HepG2 (cell line): Measurements from ENCODE around the gene IL6R. TPM values are rescaled to one million over a fixed set of nuclear protein-coding genes. Genes with fewer than 3 reads are reported as not detected.

Experiments used
- AHR ChIP-seq: IDR thresholded peaks from 2 replicates; pipeline ENCODE4 v1.6.1; 2018; ENCODE audit warnings: missing genetic modification reagents, missing compliant biosample characterization
- ARNT2 ChIP-seq: sonication (generic); formaldehyde crosslinking; IDR thresholded peaks from 2 replicates; pipeline ENCODE4 v1.8.0; 2022; ENCODE audit warnings: mild to moderate bottlenecking, low read depth, missing genetic modification reagents, moderate library complexity
- CEBPZ ChIP-seq: IDR thresholded peaks from 2 replicates; pipeline ENCODE4 v1.6.1; 2012; ENCODE audit warnings: low read length, improper control_type of control experiment
- CREB1 ChIP-seq, 2 experiments: fragments of 450-650 bp in 1 of 2; IDR thresholded peaks; 2 replicates each; pipeline ENCODE4 v1.6.1; 2016 to 2017; ENCODE audit warnings: control low read depth in 1 of 2, mild to moderate bottlenecking in 1 of 2, missing compliant biosample characterization in 1 of 2, missing genetic modification characterization in 1 of 2
- DPF2 ChIP-seq: sonication (generic); formaldehyde crosslinking; IDR thresholded peaks from 2 replicates; pipeline ENCODE4 v1.4.0; 2020; ENCODE audit warnings: mild to moderate bottlenecking, low read depth, missing genetic modification reagents, borderline replicate concordance
- HIVEP1 ChIP-seq: sonication (generic); formaldehyde crosslinking; IDR thresholded peaks from 2 replicates; pipeline ENCODE4 v1.4.0; 2020; ENCODE audit warnings: mild to moderate bottlenecking, missing genetic modification reagents
- PREB ChIP-seq: sonication (generic); formaldehyde crosslinking; IDR thresholded peaks from 2 replicates; pipeline ENCODE4 v1.4.0; 2020; ENCODE audit warnings: missing genetic modification reagents
- RARA ChIP-seq: IDR thresholded peaks from 2 replicates; pipeline ENCODE4 v1.6.1; 2016; ENCODE audit warnings: missing genetic modification reagents, missing compliant biosample characterization
- REPIN1 ChIP-seq: sonication (generic); formaldehyde crosslinking; IDR thresholded peaks from 2 replicates; pipeline ENCODE4 v1.8.0; 2022; ENCODE audit warnings: missing genetic modification reagents, low read depth, mild to moderate bottlenecking, borderline replicate concordance
- USF2 ChIP-seq, 2 experiments: sonication (generic) in 1 of 2; formaldehyde crosslinking in 1 of 2; IDR thresholded peaks; 2 replicates each; pipeline versions ENCODE4 v1.5.1 to v1.6.1; 2011 to 2020; ENCODE audit warnings: borderline replicate concordance in 1 of 2, low read depth in 1 of 2, low read length in 1 of 2, mild to moderate bottlenecking in 1 of 2, missing genetic modification reagents in 1 of 2, moderate library complexity in 1 of 2
- XBP1 ChIP-seq: sonication (generic); formaldehyde crosslinking; IDR thresholded peaks from 2 replicates; pipeline ENCODE4 v1.5.0; 2020; ENCODE audit warnings: missing genetic modification reagents
- ZBTB4 ChIP-seq: sonication (generic); formaldehyde crosslinking; IDR thresholded peaks from 2 replicates; pipeline ENCODE4 v1.4.0; 2020; ENCODE audit warnings: missing genetic modification reagents, mild to moderate bottlenecking, borderline replicate concordance
- ZNF17 ChIP-seq: sonication (generic); formaldehyde crosslinking; IDR thresholded peaks from 2 replicates; pipeline ENCODE4 v1.5.0; 2020; ENCODE audit warnings: mild to moderate bottlenecking, missing genetic modification reagents
- ZNF333 ChIP-seq: sonication (generic); formaldehyde crosslinking; IDR thresholded peaks from 2 replicates; pipeline ENCODE4 v1.4.0; 2020; ENCODE audit warnings: mild to moderate bottlenecking, missing genetic modification reagents, borderline replicate concordance
- ZNF792 ChIP-seq: IDR thresholded peaks from 2 replicates; pipeline ENCODE4 v1.6.1; 2016
- ZSCAN25 ChIP-seq: sonication (generic); formaldehyde crosslinking; IDR thresholded peaks from 2 replicates; pipeline ENCODE4 v1.8.0; 2022; ENCODE audit warnings: mild to moderate bottlenecking, missing genetic modification reagents
- ZSCAN30 ChIP-seq: sonication (generic); formaldehyde crosslinking; IDR thresholded peaks from 2 replicates; pipeline ENCODE4 v1.5.0; 2020; ENCODE audit warnings: mild to moderate bottlenecking, missing genetic modification reagents
- polyA plus RNA-seq, 8 experiments: library from polyadenylated mRNA; depleted of rRNA in 3 of 8; stranded (reverse) in 7 of 8; unstranded in 1 of 8; fragments of >200 nt; fragmentation: Illumina TruSeq in 4 of 8; extraction: Trizol in 4 of 8; gene quantifications; 2 replicates each; pipeline versions ENCODE4 v1.2.1 to v1.2.3, GENCODE V29; 2011 to 2016; ENCODE audit warnings: low read depth in 4 of 8, missing spikeins in 1 of 8, mixed read lengths in 1 of 8; ENCODE audit not compliant: insufficient read depth in 1 of 8
- total RNA-seq, 5 experiments: library from RNA; depleted of rRNA; stranded (reverse); fragments of >200 nt; fragmentation: Illumina TruSeq; extraction: Trizol; gene quantifications; 2 replicates each; pipeline ENCODE4 v1.2.3, GENCODE V29; 2016; ENCODE audit warnings: low read depth in 1 of 5

The IL6R gene
- total and polyA plus RNA-seq, 2 of the 13 experiments (the other 11 are each of a cell fraction or from before 2014, with no cell fraction given), result 5.0 to 24.5 TPM

GRCh38 chr1:154419620-154420571 is 14.8 kb downstream of the IL6R start (continued):
- no peak for TF ChIP-seq CEBPZ
- 0 out of 2 replicates have a peak, but pooled peaks have one; percentile 61 for TF ChIP-seq ZNF792 (CRISPR knock-in tag)
- no peak for TF ChIP-seq ZNF17 (CRISPR knock-in tag)
- no peak for TF ChIP-seq ZBTB4 (CRISPR knock-in tag)
- TF ChIP-seq AHR, result no peak
- TF ChIP-seq USF2 (IDR thresholded peaks at IDR 0.05; ENCODE audit: low read depth, low read length), result no peak
- no peak for TF ChIP-seq USF2 (CRISPR knock-in tag; IDR thresholded peaks at IDR 0.05; ENCODE audit: borderline replicate concordance)
- TF ChIP-seq ZSCAN30 (CRISPR knock-in tag), result no peak
- peak; percentile 65; the same call in 1 of the 2 replicates for TF ChIP-seq XBP1 (CRISPR knock-in tag)
- no peak for TF ChIP-seq REPIN1 (CRISPR knock-in tag)
- TF ChIP-seq CREB1 (IDR thresholded peaks at IDR 0.05), result peak; percentile 79
- no peak for TF ChIP-seq CREB1 (CRISPR knock-in tag; IDR thresholded peaks at IDR 0.05)
- TF ChIP-seq ZNF333, result no peak
- no peak for TF ChIP-seq ZSCAN25 (CRISPR knock-in tag)
- TF ChIP-seq HIVEP1 (CRISPR knock-in tag), result peak; percentile 62; the same call in 1 of the 2 replicates
- peak; percentile 86 for TF ChIP-seq RARA (CRISPR knock-in tag)
- peak; percentile 57; the same call in 1 of the 2 replicates for TF ChIP-seq ARNT2 (CRISPR knock-in tag)
- peak; percentile 73 for TF ChIP-seq DPF2 (CRISPR knock-in tag)
- TF ChIP-seq PREB (CRISPR knock-in tag), result no peak
